T-helper 22 cell (primary cell): ENCODE data around the gene ARL8B.
"Not testable (repeated sequence)": the region's sequence is repeated elsewhere in the genome, so short reads cannot be mapped to it uniquely, and the experiment has no call there.

Experiments used
- DNase-seq: peaks from one replicate; pipeline ENCODE4 v3.0.0-alpha.2; 2020; ENCODE audit warnings: low read depth

ARL8B gene

GRCh38 chr3:5147152-5147551 lies 25.1 kb downstream of the ARL8B start:
- DNase-seq: not testable (repeated sequence)

DNA sequence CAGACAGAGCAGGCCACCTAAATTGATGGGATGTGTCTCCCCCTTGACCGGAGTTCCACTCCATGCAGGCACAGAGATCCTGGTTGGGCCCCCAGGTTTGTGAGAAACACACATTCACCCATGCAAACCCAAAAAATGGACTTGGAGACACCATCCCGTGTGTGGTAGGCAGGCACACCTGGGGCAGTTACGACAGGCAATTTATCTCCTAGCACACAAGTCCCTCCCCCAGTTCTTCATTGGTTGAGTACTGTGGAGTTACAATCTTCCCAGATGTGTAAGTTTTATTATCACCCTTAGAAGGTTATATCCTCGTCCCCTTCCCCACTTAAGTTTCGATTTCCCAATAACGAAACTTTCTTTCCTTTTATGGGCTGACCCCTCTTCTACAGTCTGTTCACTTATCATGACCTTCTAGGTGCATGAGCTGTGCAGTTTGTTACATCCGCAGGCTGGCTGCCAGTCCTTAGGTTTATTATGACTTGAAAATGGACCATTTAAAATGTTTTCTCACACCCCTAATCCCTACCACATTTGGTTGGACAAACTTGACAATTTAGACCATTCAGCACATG lies 27.3 kb downstream of the ARL8B start:
- no peak for DNase-seq

GRCh38 chr3:5151586-5151985 lies 29.5 kb downstream of the ARL8B start:
- DNase-seq: no peak

GRCh38 chr3:5153074-5153473 lies 31.0 kb downstream of the ARL8B start:
- no peak for DNase-seq

- DNase-seq: no peak
These were observed 33.1 kb downstream of the ARL8B start for GRCh38 chr3:5155241-5155640.

GRCh38 chr3:5160321-5160720 lies 38.2 kb downstream of the ARL8B start:
- DNase-seq: no peak

DNA sequence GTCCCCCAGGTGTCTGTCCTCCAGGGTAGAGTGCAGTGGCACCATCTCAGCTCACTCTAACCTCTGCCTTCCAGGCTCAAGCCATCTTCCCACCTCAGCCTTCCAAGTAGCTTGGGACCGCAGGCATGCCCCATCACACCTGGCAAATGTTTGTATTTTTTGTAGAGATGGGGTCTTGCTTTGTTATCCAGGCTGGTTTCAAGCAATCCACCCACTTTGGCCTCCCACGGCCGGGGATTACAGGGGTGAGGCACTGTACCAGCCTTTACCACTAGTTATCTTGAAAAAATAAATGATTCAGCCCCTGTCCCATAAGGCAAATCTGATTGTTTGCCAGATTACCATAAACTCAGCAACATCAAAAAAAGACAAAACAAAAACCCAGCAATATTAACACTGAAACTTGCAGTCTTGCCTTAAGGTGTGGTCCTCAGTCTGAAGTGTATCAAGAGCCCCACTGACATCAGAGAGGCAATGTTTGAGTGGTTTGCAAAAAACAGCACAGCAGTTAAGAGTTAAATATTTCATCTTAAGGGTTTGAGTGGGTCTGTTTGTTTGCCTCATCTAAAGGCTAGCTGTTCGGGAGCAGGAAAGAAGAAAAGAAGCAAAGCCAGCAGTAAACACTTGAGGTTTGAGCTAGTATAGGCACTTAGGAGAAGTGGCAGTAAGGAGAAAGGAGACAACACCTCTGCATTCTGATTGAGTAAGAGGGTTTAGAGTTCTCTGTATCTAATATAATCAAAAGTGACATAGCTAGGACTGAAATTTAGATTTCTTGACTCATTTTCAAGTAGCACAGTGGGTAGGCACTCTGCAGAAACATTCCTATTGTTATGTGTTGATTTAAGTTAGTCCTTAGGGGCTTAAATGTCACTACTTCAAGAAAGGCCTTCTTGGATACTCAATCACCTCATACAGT lies 39.1 kb downstream of the ARL8B start:
- no peak for DNase-seq

DNA sequence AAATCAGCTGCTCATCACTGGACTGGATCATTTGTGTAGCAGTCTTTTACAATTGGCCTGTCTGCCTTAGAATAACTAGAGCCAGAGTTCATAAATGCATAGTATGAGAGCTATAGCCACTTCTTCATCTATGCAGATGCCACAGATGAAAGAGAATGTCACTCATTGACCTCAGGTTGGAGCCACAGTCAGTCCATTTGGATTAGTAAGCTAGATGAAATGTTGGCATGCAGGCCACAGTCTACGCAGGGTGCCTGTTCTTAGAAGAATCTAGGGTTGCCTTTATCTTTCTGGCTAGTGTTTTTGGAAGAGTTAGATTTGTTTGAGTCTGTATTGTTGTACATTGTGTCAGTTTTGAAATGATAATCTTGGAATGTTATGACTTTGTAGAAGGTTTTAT lies 40.0 kb downstream of the ARL8B start:
- no peak for DNase-seq

- no peak for DNase-seq
These were observed 43.6 kb downstream of the ARL8B start for GRCh38 chr3:5165698-5166097.

- DNase-seq: no peak
These were observed 44.8 kb downstream of the ARL8B start for GRCh38 chr3:5166846-5167245.

GRCh38 chr3:5168110-5168509 lies 46.0 kb downstream of the ARL8B start:
- no peak for DNase-seq

DNA sequence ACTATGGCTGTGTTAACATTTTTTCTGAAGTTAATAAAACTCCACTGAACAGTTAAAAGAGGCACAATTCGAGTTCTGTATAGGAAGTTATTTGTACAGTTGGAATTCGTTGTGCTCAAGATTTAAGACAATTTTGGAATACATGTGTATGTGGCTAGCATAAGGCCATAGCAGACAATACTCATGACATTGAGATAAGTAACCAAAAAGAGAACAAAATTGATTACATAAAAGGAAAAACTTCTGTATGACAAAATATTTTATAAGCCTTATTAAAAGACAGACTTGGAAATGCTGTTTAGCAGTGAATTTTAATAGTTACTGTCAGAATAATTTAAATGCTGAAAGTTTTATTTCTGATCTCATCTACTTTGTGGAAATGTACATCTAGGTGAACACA lies 47.7 kb downstream of the ARL8B start:
- no peak for DNase-seq

DNA sequence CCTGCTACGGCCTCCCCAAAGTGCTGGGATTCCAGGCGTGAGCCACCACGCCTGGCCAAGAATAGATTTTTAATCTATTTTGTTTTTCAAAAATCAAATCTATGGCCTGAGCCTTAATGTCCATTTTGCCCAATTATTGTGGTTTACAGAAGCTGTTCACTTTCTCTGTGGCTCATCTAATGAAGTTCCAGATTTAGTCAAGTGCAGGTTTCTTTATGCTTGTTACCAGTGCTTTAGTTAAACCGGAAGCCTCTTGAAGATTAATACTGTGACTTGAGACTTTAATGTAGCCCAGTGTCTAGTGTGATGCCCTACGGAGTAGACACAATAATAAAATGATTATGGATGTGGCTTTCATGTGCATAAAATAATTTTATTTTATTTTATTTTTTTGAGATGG lies 48.9 kb downstream of the ARL8B start:
- DNase-seq: no peak

DNA sequence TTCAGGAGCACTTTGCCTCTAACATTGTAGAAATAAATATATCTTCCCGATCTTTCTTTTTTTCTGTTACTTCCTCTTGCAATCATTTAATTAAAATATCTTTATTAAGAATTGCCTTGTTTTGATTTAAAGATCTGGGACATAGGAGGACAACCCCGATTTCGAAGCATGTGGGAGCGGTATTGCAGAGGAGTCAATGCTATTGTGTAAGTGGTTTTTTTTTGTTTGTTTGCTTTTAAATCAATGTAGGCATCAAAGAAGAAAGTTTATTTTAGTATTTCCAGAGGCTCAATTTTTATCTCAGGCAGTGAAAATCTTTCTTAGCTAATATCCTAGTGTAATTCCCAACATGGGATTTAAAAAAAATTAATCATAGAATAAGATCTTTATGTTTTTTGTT lies 49.9 kb downstream of the ARL8B start:
- no peak for DNase-seq

GRCh38 chr3:5179036-5179435 lies 56.9 kb downstream of the ARL8B start:
- DNase-seq: not testable (repeated sequence)

DNA sequence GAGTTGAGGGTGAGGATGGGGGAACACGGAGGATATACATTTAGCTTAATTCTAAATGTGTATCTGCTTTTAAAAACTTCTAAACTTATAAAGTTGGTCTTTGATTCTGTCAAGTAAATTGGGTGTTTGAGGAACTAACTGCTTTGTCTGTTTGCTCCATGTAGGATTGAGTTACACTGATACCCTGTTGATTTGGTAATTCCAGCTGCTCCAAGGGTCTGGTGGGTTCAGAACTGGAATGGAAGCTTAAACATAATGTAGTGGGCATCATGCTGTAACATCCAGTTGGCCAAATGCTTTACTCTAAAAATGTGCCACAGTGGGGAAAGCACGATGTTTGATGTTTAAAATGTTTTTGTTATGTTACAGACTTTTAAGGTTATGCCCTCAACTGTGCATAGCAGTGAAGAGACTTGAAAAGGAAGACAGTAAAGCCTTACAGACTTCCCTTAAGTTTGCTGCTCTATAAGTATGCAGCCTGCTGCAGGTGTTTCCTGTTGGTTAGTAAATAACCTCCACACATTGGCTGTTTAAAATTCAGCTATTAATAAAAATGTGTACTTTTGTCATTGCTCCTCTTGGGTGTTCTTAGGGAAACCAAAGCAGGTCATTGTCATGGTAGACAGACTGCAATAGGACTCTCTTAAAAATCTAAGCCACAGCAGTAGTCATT lies 59.5 kb downstream of the ARL8B start:
- DNase-seq: no peak

DNA sequence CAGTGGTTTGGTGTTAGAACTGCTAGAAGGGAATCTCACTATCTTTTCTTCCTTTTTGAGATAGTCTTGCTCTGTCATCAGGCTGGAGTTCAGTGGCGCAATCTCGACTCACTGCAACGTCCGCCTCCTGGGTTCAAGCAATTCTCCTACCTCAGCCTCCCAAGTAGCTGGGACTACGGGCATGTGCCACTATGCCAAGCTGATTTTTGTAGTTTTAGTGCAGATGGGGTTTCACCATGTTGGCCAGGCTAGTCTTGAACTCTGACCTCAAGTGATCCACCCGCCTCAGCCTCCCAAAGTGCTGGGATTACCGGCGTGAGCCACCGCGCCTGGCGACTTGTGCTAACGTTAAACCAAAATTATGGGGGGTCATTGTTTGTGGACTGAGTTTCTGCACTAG lies 61.6 kb downstream of the ARL8B start:
- DNase-seq: not testable (repeated sequence)

DNA sequence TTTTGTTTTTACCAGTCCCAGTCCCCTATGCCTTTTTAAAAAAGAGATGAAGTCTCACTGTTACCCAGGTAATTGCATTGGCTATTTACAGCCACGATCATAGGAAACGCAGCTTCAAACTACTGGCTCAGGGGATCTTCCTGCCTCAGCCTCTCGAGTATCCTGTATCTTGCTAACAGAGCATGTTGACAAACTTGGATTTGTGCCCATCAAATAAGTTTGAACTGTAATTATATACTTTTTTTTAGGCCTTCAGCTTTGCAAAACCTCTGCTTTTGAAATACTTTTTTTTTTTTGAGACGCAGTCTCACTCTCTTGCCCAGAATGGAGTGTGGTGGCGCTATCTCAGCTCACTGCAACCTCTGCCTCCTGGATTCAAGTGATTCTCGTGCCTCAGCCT lies 62.4 kb downstream of the ARL8B start:
- no peak for DNase-seq

- DNase-seq: no peak
These were observed 63.1 kb downstream of the ARL8B start for GRCh38 chr3:5185093-5185673.

- DNase-seq: no peak
These were observed 64.2 kb downstream of the ARL8B start for GRCh38 chr3:5186089-5186857.

- no peak for DNase-seq
These were observed 64.7 kb downstream of the ARL8B start for GRCh38 chr3:5186858-5187155.
